Measurements from ENCODE around the gene SBF1.

- no peak for TF ChIP-seq CTCF (IDR thresholded peaks at IDR 0.05)
- TF ChIP-seq ZFX (IDR thresholded peaks at IDR 0.05; ENCODE audit: borderline replicate concordance): no peak
These were observed 22.2 kb downstream of the SBF1 start for GRCh38 chr22:50452649-50453048.

All from 22Rv1 (cell line).